ENCODE measurements around the gene PRTFDC1.

- TF ChIP-seq EZH2 (IDR thresholded peaks at IDR 0.05; ENCODE audit: insufficient read depth, poor library complexity, severe bottlenecking) (no peak), EZH2phosphoT487 (IDR thresholded peaks at IDR 0.05; ENCODE audit: insufficient read depth, low read depth) (no peak)
These were observed 126.9 kb downstream of the PRTFDC1 start for GRCh38 chr10:24825551-24825950.
